ENCODE data around the gene LOXL1. TPM values are rescaled to one million over a fixed set of nuclear protein-coding genes. Genes with fewer than 3 reads are reported as not detected.

LOXL1 gene
- total RNA-seq, 1 experiment from 2014 or later, result 20.0 TPM

DNA sequence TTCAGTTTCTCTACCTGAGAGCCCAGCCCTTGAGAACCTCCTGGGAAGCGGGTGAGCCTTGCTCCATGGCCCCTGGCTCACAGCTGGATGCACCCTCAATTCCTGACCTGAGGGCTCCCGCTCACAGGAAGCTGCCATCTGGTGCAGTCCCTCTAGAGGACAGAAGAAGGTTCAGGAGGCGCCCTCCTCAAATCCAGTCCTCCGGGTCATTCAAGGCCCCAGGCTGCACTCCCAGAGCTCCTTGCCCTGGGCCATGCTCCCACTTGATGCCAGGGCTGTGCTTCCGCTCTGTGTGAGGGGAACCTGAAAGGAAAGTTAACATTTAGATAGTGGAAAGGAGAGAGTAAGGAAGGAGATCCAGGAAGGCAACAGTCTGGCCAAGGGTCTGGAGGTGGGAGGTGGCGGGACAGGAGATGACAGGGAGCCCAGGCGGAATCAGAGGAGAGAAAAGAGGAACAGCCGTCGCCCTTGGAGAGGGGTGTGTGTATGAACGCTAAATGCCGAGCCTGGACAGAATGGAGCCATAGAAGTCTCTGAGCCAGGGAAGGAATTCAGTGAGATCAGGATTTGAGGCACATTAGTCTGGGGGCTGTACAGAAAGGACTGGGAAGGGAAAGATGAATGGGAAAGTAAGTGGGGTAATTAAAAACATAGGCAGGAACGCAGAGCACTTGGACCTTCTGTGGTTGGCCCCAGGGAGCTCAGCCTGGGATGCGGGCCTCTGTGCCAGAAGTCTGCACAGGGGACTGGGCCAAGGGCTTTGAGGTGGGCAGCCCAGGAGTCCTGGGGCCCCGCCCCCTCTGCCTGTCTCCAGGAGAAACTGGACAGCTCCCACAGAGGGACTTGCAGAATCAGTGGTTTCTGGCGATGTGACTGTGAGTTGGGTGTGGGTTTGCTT is 26.8 kb upstream of the LOXL1 start:
- no peak for DNase-seq (ENCODE audit: low spot score)

DNA sequence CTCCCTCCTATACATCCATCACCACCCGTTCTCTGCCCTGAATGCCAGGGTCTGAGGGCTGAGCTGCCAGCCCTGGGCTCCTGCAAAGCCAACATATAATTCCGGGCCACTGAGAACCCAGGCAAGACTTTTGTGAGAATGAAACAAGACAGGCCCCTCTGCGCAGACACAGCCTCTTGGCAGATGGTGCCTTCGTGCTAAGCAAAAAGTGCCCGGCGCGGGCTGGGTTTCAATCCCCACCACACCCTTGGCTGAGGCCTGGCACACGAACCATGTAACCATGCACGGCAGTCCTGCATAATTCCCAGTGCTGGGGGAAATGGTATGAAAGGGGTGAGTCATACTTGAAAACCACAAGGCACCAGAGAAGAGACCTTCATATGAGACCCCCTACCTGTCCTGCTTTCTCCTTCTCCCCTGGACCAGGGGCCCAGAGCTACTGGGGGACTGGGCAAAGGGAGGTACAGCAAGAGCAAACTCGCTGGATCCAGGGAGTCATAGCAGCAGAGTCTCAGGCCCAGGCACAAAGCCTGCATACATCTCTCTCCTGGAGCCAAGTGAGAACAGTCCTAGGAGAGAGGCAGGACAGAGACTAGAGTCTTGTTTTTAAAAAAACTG is 26.1 kb upstream of the LOXL1 start:
- DNase-seq (ENCODE audit: low spot score), result no peak

DNA sequence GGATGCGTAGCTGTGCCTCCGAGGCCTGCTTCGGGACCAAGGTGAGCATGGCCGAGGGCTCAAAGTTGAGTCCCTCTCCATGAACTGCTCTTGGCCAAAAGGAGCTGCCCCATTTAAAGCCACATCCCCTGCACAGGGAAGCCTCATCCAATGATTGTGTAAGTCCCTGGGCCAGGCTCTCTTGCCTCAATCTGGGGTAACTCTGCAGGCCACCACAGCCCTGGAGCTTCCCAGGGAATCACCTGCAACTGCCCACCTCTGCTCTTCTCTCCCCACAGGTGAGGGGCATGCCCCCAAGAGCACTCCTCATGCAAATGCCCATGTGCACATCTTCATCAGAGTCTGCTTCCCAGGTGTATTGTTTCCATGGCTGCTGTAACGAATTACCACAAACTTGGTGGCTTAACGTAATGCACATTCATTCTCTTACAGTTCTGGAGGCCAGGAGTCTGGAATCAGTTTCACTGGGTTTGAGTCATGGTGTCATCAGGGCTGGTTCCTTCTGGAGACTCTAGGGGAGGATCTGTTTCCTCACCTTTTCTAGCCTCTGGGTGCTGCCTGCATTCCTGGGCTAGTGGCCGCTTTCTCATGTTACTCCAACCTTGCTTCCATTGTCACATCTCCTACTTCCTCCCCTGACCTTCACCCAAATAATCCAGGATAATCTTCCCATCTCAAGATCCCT is 25.0 kb upstream of the LOXL1 start:
- DNase-seq (ENCODE audit: low spot score), result no peak

GRCh38 chr15:73902121-73903020 is 23.9 kb upstream of the LOXL1 start:
- DNase-seq (ENCODE audit: low spot score), result no peak

GRCh38 chr15:73904026-73904815 is 22.0 kb upstream of the LOXL1 start:
- DNase-seq (ENCODE audit: low spot score), result no peak

DNA sequence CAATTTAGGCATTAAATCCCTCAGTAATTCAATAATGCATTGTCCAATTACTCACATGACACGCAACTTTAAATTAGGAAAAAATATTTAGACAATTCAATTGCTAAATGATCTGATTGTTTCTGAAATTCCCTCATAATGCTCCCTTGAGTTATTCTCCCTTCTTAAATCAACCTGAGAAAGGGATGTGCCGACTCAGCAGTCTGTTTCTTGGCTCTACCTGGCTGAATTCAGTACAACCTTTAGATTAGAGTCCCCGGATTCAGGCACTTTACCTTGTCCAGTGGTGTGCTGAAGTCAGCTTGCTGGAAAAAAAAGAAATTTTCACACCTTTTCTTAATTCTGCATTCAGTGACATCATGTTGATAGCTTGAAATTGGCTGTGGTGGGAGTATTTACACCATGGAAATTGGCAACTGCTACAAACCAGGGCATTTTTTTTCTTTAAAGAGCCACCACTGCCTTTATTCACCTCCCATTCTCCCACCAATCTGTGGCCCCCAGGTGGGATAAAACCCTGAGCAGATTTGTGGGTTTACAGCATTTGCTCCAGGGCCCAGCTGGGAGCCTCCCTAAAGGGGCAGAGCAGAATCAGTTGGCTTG is 20.9 kb upstream of the LOXL1 start:
- DNase-seq (ENCODE audit: low spot score), result no peak

- DNase-seq (ENCODE audit: low spot score), result no peak
Observed at GRCh38 chr15:73906346-73907034, 19.8 kb upstream of the LOXL1 start.

GRCh38 chr15:73907035-73907408 is 19.2 kb upstream of the LOXL1 start:
- DNase-seq (ENCODE audit: low spot score), result no peak

DNA sequence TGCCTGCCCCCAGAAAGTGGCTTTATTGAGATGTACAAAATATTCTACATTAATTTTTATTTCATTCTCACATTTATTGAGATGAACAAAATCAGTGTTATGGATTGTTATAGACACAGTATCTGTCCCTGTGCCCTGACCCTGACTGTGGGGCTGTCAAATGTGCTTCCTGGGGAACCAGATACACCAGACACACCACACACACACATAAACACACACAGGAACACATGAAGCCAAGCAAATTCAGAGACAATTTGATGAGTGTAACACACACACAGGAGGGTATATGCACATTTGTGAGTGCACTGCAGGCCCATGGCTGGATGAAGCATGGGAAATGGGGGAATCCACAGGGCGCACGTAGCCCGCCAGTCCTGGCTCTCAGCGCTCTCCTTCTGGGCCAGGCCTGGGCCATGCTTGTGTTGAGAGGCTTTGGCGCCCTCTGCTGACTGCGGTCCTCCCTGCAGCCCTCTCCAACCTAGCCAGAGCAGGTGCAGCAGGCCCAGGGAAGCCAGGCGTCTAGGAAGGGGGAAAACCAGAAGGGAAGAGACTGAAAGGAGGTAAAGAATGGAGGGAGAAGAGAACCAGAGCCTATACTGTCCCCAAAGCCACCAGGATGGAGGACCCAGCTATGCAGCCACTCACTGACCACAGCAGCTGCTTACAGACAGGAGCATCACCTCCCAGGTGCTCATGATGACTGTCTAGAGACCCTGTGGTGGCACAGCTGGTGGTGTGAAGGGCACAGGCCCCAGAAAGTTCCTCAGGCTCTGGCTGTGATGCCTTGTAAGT is 18.0 kb upstream of the LOXL1 start:
- DNase-seq (ENCODE audit: low spot score), result peak; percentile 87

DNA sequence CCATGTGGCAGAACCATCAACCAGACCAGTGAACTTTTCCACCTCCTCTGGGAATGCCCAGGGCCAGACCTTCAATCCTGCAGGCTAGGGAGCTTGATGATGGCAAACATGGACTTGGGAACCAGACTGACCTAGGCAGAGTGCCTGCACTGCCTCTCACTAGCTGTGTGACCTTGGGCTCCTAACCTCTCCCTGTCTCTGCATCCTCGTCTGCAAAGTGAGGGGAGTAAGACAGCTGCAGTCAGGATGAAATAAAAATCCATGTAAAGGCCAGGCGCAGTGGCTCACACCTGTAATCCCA is 17.5 kb upstream of the LOXL1 start:
- DNase-seq (ENCODE audit: low spot score), result no peak

GRCh38 chr15:73909651-73910050 is 16.6 kb upstream of the LOXL1 start:
- no peak for DNase-seq (ENCODE audit: low spot score)

GRCh38 chr15:73910522-73911303 is 15.5 kb upstream of the LOXL1 start:
- no peak for DNase-seq (ENCODE audit: low spot score)

GRCh38 chr15:73912030-73912596 is 14.1 kb upstream of the LOXL1 start:
- DNase-seq (ENCODE audit: low spot score), result no peak

DNA sequence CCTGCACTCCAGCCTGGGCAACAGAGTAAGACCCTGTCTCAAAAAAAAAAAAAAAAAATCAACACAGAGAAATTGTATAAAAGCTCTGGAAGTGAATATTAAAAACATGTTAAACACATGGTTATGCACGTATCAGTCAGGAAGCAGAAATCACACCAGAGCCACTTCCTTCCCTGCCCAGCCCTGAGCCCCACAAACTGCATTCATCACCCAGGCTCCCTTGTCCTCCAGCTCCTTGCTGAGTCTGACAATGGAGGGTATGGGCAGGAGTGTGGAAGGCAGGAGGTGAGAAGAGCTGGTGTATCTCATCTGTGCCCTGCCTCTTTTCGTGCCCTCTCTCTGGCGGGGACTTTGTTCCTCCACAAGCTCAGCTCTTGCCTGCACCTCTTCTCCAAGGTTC is 12.1 kb upstream of the LOXL1 start:
- no peak for DNase-seq (ENCODE audit: low spot score)

GRCh38 chr15:73915082-73915481 is 11.2 kb upstream of the LOXL1 start:
- DNase-seq (ENCODE audit: low spot score), result peak; percentile 69

- peak; percentile 39 for DNase-seq (ENCODE audit: low spot score)
Observed at GRCh38 chr15:73918784-73919183, 7.5 kb upstream of the LOXL1 start.

GRCh38 chr15:73919706-73920105 is 6.6 kb upstream of the LOXL1 start:
- DNase-seq (ENCODE audit: low spot score), result no peak

Data from HT-29 (cell line).